ENCODE results near the gene PPP2R2C.

Gene PPP2R2C

GRCh38 chr4:6472387-6473263, at the start of gene PPP2R2C:
Gene PPP2R2C, minus strand, starts transcription at chr4:6472614. Its CDS starts 385 bp downstream, at chr4:6472229.
- DNase-seq (ENCODE audit: low spot score): no peak

GRCh38 chr4:6520978-6521377, 48.6 kb upstream of the PPP2R2C start:
- DNase-seq (ENCODE audit: low spot score): no peak

- DNase-seq (ENCODE audit: low spot score): no peak
Observed at GRCh38 chr4:6520051-6520636, 47.7 kb upstream of the PPP2R2C start.

- no peak for DNase-seq (ENCODE audit: low spot score)
Observed at GRCh38 chr4:6517171-6517570, 44.8 kb upstream of the PPP2R2C start.

- DNase-seq (ENCODE audit: low spot score): no peak
Observed at GRCh38 chr4:6516762-6517161, 44.3 kb upstream of the PPP2R2C start.

- no peak for DNase-seq (ENCODE audit: low spot score)
Observed at GRCh38 chr4:6516281-6516680, 43.9 kb upstream of the PPP2R2C start.

GRCh38 chr4:6513678-6514077, 41.3 kb upstream of the PPP2R2C start:
- no peak for DNase-seq (ENCODE audit: low spot score)

GRCh38 chr4:6509587-6509986, 37.2 kb upstream of the PPP2R2C start:
- DNase-seq (ENCODE audit: low spot score): no peak

- DNase-seq (ENCODE audit: low spot score): no peak
Observed at GRCh38 chr4:6507345-6507744, 34.9 kb upstream of the PPP2R2C start.

- no peak for DNase-seq (ENCODE audit: low spot score)
Observed at GRCh38 chr4:6506616-6507140, 34.3 kb upstream of the PPP2R2C start.

GRCh38 chr4:6504900-6505496, 32.6 kb upstream of the PPP2R2C start:
- no peak for DNase-seq (ENCODE audit: low spot score)

- DNase-seq (ENCODE audit: low spot score): no peak
Observed at GRCh38 chr4:6502747-6503465, 30.5 kb upstream of the PPP2R2C start.

GRCh38 chr4:6502147-6502546, 29.7 kb upstream of the PPP2R2C start:
- no peak for DNase-seq (ENCODE audit: low spot score)

GRCh38 chr4:6501171-6501570, 28.8 kb upstream of the PPP2R2C start:
- DNase-seq (ENCODE audit: low spot score): no peak

- DNase-seq (ENCODE audit: low spot score): no peak
Observed at GRCh38 chr4:6500481-6501140, 28.2 kb upstream of the PPP2R2C start.

- no peak for DNase-seq (ENCODE audit: low spot score)
Observed at GRCh38 chr4:6499238-6499600, 26.8 kb upstream of the PPP2R2C start.

- DNase-seq (ENCODE audit: low spot score): no peak
Observed at GRCh38 chr4:6498511-6499237, 26.3 kb upstream of the PPP2R2C start.

GRCh38 chr4:6497796-6498195, 25.4 kb upstream of the PPP2R2C start:
- no peak for DNase-seq (ENCODE audit: low spot score)

GRCh38 chr4:6495736-6496135, 23.3 kb upstream of the PPP2R2C start:
- no peak for DNase-seq (ENCODE audit: low spot score)

GRCh38 chr4:6495296-6495590, 22.8 kb upstream of the PPP2R2C start:
- DNase-seq (ENCODE audit: low spot score): no peak
